Epithelial cell of esophagus (primary cell): Measurements from ENCODE around the gene SH2D3A.
"Not testable (repeated sequence)": the region's sequence is repeated elsewhere in the genome, so short reads cannot be mapped to it uniquely, and the experiment has no call there.

Experiments used
- DNase-seq: peaks from one replicate; pipeline ENCODE4 v3.0.0; 2010; ENCODE audit warnings: low read depth
- H3K4me3 ChIP-seq: 2 replicates; pipeline ENCODE4 v1.5.1; 2011; ENCODE audit warnings: mild to moderate bottlenecking, low read length, control low read depth
- TF ChIP-seq, protein P1 (sequence below): IDR thresholded peaks from 2 replicates; pipeline ENCODE4 v1.5.1; 2011; ENCODE audit warnings: low read depth, mild to moderate bottlenecking, low read length, control low read depth, inconsistent platforms; ENCODE audit not compliant: insufficient read depth; ENCODE audit errors: missing control alignments

Gene SH2D3A

GRCh38 chr19:6754653-6755463 lies 12.4 kb downstream of the SH2D3A start:
- TF ChIP-seq, protein P1, sequence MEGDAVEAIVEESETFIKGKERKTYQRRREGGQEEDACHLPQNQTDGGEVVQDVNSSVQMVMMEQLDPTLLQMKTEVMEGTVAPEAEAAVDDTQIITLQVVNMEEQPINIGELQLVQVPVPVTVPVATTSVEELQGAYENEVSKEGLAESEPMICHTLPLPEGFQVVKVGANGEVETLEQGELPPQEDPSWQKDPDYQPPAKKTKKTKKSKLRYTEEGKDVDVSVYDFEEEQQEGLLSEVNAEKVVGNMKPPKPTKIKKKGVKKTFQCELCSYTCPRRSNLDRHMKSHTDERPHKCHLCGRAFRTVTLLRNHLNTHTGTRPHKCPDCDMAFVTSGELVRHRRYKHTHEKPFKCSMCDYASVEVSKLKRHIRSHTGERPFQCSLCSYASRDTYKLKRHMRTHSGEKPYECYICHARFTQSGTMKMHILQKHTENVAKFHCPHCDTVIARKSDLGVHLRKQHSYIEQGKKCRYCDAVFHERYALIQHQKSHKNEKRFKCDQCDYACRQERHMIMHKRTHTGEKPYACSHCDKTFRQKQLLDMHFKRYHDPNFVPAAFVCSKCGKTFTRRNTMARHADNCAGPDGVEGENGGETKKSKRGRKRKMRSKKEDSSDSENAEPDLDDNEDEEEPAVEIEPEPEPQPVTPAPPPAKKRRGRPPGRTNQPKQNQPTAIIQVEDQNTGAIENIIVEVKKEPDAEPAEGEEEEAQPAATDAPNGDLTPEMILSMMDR: no peak
- H3K4me3 ChIP-seq: no peak overlapping the region
- no peak for DNase-seq

GRCh38 chr19:6754136-6754535 lies 13.1 kb downstream of the SH2D3A start:
- DNase-seq: no peak
- TF ChIP-seq, protein P1: no peak
- H3K4me3 ChIP-seq: no peak overlapping the region

- peak; percentile 82 for DNase-seq
- TF ChIP-seq, protein P1: peak; percentile 7
- H3K4me3 ChIP-seq: no peak overlapping the region
Observed at GRCh38 chr19:6753178-6754031, 13.8 kb downstream of the SH2D3A start.

- DNase-seq: no peak
- no peak overlapping the region for H3K4me3 ChIP-seq
- TF ChIP-seq, protein P1: no peak
Observed at GRCh38 chr19:6752256-6753177, 14.7 kb downstream of the SH2D3A start.

DNA sequence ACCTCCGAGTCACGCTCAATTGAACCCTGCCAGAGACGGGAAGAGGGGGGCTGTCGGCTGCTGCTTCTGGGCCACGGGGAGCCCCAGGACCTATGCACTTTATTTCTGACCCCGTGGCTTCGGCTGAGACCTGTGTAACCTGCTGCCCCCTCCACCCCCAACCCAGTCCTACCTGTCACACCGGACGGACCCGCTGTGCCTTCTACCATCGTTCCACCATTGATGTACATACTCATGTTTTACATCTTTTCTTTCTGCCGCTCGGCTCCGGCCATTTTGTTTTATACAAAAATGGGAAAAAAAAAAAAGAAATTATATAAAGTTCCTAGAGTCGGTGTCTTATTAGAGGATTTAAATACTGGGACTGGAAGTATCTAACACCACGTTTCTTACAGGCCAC lies 16.0 kb downstream of the SH2D3A start:
- no peak for DNase-seq
- TF ChIP-seq, protein P1: no peak

GRCh38 chr19:6750062-6750461 lies 17.2 kb downstream of the SH2D3A start:
- no peak for DNase-seq
- no peak overlapping the region for H3K4me3 ChIP-seq
- TF ChIP-seq, protein P1: no peak

More for the DNA sequence above, 16.0 kb downstream of the SH2D3A start:
- no peak overlapping the region for H3K4me3 ChIP-seq

GRCh38 chr19:6748543-6748942 lies 18.7 kb downstream of the SH2D3A start:
- not testable (repeated sequence) for DNase-seq, H3K4me3 ChIP-seq
